SK-N-MC (cell line): ENCODE measurements around the gene ANKRD13C.

Source experiments
- EZH2 ChIP-seq: fragments of 200-600 bp; sonication (generic); IDR thresholded peaks from one replicate; pipeline ENCODE4 v1.6.1; 2017; ENCODE audit warnings: antibody characterized with exemption
- POLR2AphosphoS5 ChIP-seq: IDR thresholded peaks from 2 replicates; pipeline ENCODE4 v1.6.1; 2012; ENCODE audit warnings: mild to moderate bottlenecking, low read depth, low read length, borderline replicate concordance

DNA sequence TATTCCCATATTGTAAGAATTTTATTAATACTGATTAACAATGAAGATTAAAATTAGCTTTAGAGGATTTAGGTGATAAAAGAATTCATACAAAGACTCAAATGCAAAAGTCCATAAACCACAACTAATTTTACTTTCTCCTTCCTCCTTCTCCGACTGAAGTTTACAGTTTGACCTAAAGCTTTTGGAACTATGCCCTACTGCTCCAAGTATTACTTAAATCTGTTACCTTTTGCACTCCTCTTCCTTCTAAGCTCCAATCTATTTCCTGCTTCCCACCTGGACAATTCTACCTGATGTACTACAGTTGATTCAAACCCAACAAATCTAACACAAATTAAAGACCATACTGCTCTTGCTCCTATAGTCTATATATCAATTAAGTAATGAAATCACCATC, 36.3 kb downstream of the ANKRD13C start:
- TF ChIP-seq EZH2 (no peak), POLR2AphosphoS5 (no peak)
